Measurements from ENCODE around the gene GRIP2. TPM values are rescaled to one million over a fixed set of nuclear protein-coding genes. Genes with fewer than 3 reads are reported as not detected.

The GRIP2 gene
- total RNA-seq, 2 donors from 2014 or later, result 0.10 TPM; not detected in 1

- peaks cover 15% of the 10 kb centered on the region for H3K36me3 Mint-ChIP-seq (ENCODE audit: low read depth)
- H3K27ac Mint-ChIP-seq, result peak overlapping the region; percentile 72
- ATAC-seq (no peak), DNase-seq (no peak)
- no peaks in the 10 kb centered on the region for H3K9me3 ChIP-seq (ENCODE audit: control insufficient read depth, low read length, poor library complexity, severe bottlenecking)
- no peaks in the 10 kb centered on the region for H3K27me3 Mint-ChIP-seq
- peaks cover 8% of the 10 kb centered on the region for H3K4me1 Mint-ChIP-seq
- H3K4me3 Mint-ChIP-seq, result no peak overlapping the region
These were observed 55.4 kb downstream of the GRIP2 start for GRCh38 chr3:14484741-14485140.

DNA sequence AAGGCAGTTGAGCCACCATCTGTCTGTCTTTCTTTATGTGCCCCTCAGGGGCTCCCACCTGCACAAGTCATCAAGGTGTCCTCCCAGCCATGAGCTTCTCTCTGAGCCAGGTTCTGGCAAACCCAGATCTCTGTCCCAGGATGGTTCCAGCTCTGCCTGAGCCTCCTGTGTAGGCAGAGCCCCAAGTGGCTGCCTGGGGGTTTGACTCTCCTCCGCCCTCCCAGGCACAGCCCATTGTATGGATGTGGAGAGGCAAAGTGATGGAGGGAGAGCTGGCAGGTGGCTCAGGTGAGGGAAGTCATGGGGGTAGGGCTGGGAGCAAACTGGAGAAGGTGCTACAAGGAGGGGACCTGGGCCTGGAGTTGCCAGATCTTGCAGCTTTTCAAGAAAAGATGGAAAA, 56.9 kb downstream of the GRIP2 start:
- DNase-seq, result no peak
- Mint-ChIP-seq H3K4me1 (peaks cover 8% of the 10 kb centered on the region), H3K36me3 (ENCODE audit: low read depth) (peaks cover 20% of the 10 kb centered on the region), H3K27me3 (no peaks in the 10 kb centered on the region), H3K4me3 (no peak overlapping the region), H3K27ac (peak overlapping the region; percentile 72)
- no peaks in the 10 kb centered on the region for H3K9me3 ChIP-seq (ENCODE audit: control insufficient read depth, low read length, poor library complexity, severe bottlenecking)
- no peak for ATAC-seq

GRCh38 chr3:14482271-14482721, 57.8 kb downstream of the GRIP2 start:
- ATAC-seq (no peak), DNase-seq (no peak)
- peaks cover 23% of the 10 kb centered on the region for H3K36me3 Mint-ChIP-seq (ENCODE audit: low read depth)
- no peak overlapping the region for H3K4me3 Mint-ChIP-seq
- H3K4me1 Mint-ChIP-seq, result peaks cover 8% of the 10 kb centered on the region
- H3K27me3 Mint-ChIP-seq, result no peaks in the 10 kb centered on the region
- H3K27ac Mint-ChIP-seq, result peak overlapping the region; percentile 11
- H3K9me3 ChIP-seq (ENCODE audit: control insufficient read depth, low read length, poor library complexity, severe bottlenecking), result no peaks in the 10 kb centered on the region

GRCh38 chr3:14481646-14482036, 58.5 kb downstream of the GRIP2 start:
- peak overlapping the region; percentile 11 for H3K27ac Mint-ChIP-seq
- H3K36me3 Mint-ChIP-seq (ENCODE audit: low read depth), result peaks cover 20% of the 10 kb centered on the region
- H3K27me3 Mint-ChIP-seq, result no peaks in the 10 kb centered on the region
- DNase-seq (no peak), ATAC-seq (no peak)
- no peaks in the 10 kb centered on the region for H3K9me3 ChIP-seq (ENCODE audit: control insufficient read depth, low read length, poor library complexity, severe bottlenecking)
- peaks cover 8% of the 10 kb centered on the region for H3K4me1 Mint-ChIP-seq
- H3K4me3 Mint-ChIP-seq, result peak overlapping the region; percentile 25

DNA sequence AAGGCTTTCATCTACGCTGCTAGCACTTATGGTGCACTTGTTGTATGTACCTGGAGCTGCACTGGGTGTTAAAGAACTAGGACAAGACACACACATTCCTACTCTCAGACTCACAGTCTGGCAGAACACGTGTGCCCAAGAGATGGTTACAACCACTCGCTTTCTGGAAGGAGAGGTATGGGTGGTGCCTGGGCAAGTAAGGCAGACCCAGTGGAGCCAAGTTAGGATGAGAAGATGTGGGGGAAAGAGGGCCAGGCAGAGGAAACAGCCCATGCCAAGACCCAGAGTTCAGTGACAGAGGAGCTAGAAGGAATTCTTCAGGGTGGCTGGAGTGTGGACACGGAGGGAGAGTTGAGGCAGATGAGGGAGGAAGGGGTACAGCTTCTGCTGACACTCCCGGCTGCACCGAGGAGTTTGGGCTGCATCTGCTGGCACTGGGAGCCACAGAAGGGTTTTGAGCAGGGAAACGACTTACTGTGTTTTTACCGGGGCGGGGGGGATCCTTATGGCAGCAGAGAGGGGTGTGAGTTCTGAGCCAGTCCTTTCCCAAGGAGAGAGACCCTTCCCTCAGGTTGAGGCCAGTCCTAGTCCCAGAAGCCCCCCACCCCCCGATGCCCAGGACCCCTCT, 59.0 kb downstream of the GRIP2 start:
- Mint-ChIP-seq H3K27ac (peak overlapping the region; percentile 32), H3K27me3 (no peaks in the 10 kb centered on the region), H3K36me3 (ENCODE audit: low read depth) (peaks cover 20% of the 10 kb centered on the region), H3K4me1 (peaks cover 8% of the 10 kb centered on the region), H3K4me3 (no peak overlapping the region)
- no peaks in the 10 kb centered on the region for H3K9me3 ChIP-seq (ENCODE audit: control insufficient read depth, low read length, poor library complexity, severe bottlenecking)
- DNase-seq, result no peak
- ATAC-seq, result no peak

DNA sequence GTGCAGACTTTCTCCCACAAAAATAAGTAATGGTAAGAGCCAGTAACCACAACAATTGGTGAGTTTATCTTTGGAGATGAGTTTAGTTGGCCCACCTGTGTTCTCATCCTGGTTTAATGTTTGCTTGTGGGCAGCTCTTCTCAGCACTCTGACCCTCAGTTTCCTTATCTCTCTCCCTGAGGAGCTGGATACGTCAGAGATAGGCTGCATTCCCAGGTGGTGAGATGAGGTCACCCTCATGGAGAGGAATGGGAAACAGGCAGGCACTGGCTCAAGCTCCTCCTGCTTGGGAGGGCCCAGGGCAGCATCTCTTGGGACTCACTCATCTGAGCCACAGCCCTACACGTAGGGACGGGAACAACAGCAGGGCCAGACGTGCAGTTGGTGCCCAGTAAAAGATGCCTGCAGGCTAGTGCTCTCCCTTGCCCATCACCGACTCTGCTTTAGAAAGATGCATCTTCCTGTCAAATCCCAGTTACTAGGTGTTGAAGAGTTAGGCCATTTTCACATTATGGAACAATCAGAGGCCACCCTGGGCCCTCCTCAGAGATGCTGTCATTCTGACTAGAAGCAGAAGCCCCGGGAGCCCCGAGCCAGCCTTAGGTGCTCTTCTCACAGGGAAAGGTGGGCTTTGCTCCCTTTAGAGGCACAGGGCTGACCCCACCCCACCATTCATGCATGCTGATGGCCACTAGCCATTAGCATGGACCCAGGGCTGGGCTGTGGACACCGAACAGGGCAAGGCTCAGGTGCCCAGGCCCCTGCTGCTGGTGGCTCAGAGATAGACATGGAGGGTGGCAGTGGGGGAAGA, 59.7 kb downstream of the GRIP2 start:
- peaks cover 19% of the 10 kb centered on the region for H3K36me3 Mint-ChIP-seq (ENCODE audit: low read depth)
- no peak for ATAC-seq
- DNase-seq, result no peak
- peaks cover 8% of the 10 kb centered on the region for H3K4me1 Mint-ChIP-seq
- H3K27me3 Mint-ChIP-seq, result no peaks in the 10 kb centered on the region
- peak overlapping the region; percentile 32 for H3K27ac Mint-ChIP-seq
- H3K4me3 Mint-ChIP-seq, result no peak overlapping the region
- H3K9me3 ChIP-seq (ENCODE audit: control insufficient read depth, low read length, poor library complexity, severe bottlenecking), result no peaks in the 10 kb centered on the region

- H3K4me1 Mint-ChIP-seq, result peaks cover 8% of the 10 kb centered on the region
- DNase-seq, result no peak
- no peak for ATAC-seq
- H3K4me3 Mint-ChIP-seq, result no peak overlapping the region
- no peaks in the 10 kb centered on the region for H3K27me3 Mint-ChIP-seq
- H3K9me3 ChIP-seq (ENCODE audit: control insufficient read depth, low read length, poor library complexity, severe bottlenecking), result no peaks in the 10 kb centered on the region
- H3K36me3 Mint-ChIP-seq (ENCODE audit: low read depth), result peaks cover 17% of the 10 kb centered on the region
- H3K27ac Mint-ChIP-seq, result no peak overlapping the region
These were observed 60.6 kb downstream of the GRIP2 start for GRCh38 chr3:14479591-14479990.

DNA sequence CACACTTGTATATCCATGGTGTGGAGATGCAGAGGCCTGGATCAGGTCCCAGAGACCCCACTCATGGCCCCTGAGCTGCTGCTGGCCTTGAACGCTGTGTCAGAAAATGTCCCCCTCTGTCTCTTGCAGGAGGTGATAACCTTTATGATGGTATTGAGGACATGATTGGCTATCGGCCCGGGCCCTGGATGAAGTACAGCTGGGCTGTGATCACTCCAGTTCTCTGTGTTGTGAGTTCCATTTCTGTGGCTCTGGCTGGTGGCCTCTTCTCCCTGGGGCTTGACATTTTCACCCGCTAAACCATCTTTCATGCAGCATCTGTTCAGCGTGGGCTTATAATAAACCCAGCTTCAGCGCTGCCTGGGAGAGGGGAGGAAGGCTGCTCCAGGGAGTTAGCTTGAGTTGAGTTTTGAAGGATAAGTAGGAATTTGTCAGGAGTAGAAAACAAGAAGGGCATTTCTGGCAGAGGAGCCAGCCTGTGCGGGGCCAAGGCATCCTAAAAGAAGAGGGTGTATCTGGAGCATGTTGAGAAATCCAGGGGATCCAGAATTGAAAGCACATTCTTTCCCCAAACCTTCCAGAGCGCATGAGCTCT, 61.1 kb downstream of the GRIP2 start:
- DNase-seq (no peak), ATAC-seq (no peak)
- Mint-ChIP-seq H3K36me3 (ENCODE audit: low read depth) (peaks cover 14% of the 10 kb centered on the region), H3K4me3 (no peak overlapping the region), H3K27ac (no peak overlapping the region), H3K4me1 (peaks cover 8% of the 10 kb centered on the region), H3K27me3 (no peaks in the 10 kb centered on the region)
- H3K9me3 ChIP-seq (ENCODE audit: control insufficient read depth, low read length, poor library complexity, severe bottlenecking), result no peaks in the 10 kb centered on the region

DNA sequence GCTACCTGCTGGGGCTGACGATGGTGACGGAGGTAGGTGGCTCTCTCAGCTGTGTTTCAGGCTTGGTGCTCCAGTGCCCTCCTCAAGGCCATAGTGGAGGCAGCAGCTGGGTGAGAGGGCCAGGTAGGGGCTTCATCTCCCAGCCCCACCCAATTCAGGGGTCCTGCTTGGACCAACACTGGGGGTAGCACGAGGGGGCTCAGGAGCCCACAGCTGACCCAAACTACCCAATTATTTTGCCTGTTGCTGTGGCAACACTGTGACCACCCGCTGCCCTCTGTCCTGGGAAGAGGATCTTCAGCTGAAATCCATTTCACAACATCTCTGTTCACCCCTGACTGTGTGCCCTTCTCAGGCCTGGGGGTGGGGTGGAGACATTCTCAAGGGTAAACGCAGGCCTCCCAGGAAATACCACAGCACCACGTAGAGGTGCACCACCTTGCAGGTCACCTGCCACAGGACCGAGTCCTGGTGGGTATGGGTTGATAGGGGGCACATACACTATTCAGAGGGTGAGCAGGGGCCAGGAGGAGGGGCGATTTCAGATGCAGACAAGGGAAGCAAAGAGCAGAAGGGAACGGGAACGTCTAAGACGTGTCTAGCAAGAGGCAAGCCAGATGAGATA, 62.7 kb downstream of the GRIP2 start:
- Mint-ChIP-seq H3K4me1 (peaks cover 4% of the 10 kb centered on the region), H3K4me3 (no peak overlapping the region), H3K27ac (no peak overlapping the region), H3K36me3 (ENCODE audit: low read depth) (peaks cover 14% of the 10 kb centered on the region), H3K27me3 (no peaks in the 10 kb centered on the region)
- DNase-seq (no peak), ATAC-seq (no peak)
- no peaks in the 10 kb centered on the region for H3K9me3 ChIP-seq (ENCODE audit: control insufficient read depth, low read length, poor library complexity, severe bottlenecking)

GRCh38 chr3:14476583-14477265, 63.4 kb downstream of the GRIP2 start:
- no peak for ATAC-seq
- Mint-ChIP-seq H3K4me1 (peaks cover 4% of the 10 kb centered on the region), H3K27ac (no peak overlapping the region), H3K27me3 (no peaks in the 10 kb centered on the region), H3K4me3 (no peak overlapping the region), H3K36me3 (ENCODE audit: low read depth) (peaks cover 12% of the 10 kb centered on the region)
- DNase-seq, result no peak
- no peaks in the 10 kb centered on the region for H3K9me3 ChIP-seq (ENCODE audit: control insufficient read depth, low read length, poor library complexity, severe bottlenecking)

GRCh38 chr3:14475621-14476020, 64.5 kb downstream of the GRIP2 start:
- DNase-seq, result no peak
- H3K9me3 ChIP-seq (ENCODE audit: control insufficient read depth, low read length, poor library complexity, severe bottlenecking), result no peaks in the 10 kb centered on the region
- Mint-ChIP-seq H3K27me3 (no peaks in the 10 kb centered on the region), H3K27ac (no peak overlapping the region), H3K36me3 (ENCODE audit: low read depth) (peaks cover 7% of the 10 kb centered on the region), H3K4me1 (no peaks in the 10 kb centered on the region), H3K4me3 (no peak overlapping the region)
- no peak for ATAC-seq

GRCh38 chr3:14474363-14475081, 65.6 kb downstream of the GRIP2 start:
- no peak for DNase-seq
- no peak for ATAC-seq
- Mint-ChIP-seq H3K4me1 (no peaks in the 10 kb centered on the region), H3K4me3 (peak overlapping the region; percentile 45), H3K36me3 (ENCODE audit: low read depth) (peaks cover 7% of the 10 kb centered on the region), H3K27ac (no peak overlapping the region), H3K27me3 (no peaks in the 10 kb centered on the region)
- no peaks in the 10 kb centered on the region for H3K9me3 ChIP-seq (ENCODE audit: control insufficient read depth, low read length, poor library complexity, severe bottlenecking)

Measured in T-helper 17 cell (primary cell).